GM21381 (cell line): ENCODE results near the gene LRRC75B.
"Not testable (repeated sequence)": the region's sequence is repeated elsewhere in the genome, so short reads cannot be mapped to it uniquely, and the experiment has no call there.

Source experiments
- ATAC-seq: cut with Tn5 transposase; IDR thresholded peaks from one replicate; pipeline ENCODE4 v1.9.1; 2021; ENCODE audit warnings: mild to moderate bottlenecking, moderate library complexity; ENCODE audit not compliant: unreplicated experiment

The LRRC75B gene

GRCh38 chr22:24602847-24603769 lies 10.2 kb upstream of the LRRC75B start, which contains the start of gene GGT1:
GGT1 (plus strand) TSS chr22:24603193; CDS start chr22:24611082, 7,889 bp downstream.
- not testable (repeated sequence) for ATAC-seq

DNA sequence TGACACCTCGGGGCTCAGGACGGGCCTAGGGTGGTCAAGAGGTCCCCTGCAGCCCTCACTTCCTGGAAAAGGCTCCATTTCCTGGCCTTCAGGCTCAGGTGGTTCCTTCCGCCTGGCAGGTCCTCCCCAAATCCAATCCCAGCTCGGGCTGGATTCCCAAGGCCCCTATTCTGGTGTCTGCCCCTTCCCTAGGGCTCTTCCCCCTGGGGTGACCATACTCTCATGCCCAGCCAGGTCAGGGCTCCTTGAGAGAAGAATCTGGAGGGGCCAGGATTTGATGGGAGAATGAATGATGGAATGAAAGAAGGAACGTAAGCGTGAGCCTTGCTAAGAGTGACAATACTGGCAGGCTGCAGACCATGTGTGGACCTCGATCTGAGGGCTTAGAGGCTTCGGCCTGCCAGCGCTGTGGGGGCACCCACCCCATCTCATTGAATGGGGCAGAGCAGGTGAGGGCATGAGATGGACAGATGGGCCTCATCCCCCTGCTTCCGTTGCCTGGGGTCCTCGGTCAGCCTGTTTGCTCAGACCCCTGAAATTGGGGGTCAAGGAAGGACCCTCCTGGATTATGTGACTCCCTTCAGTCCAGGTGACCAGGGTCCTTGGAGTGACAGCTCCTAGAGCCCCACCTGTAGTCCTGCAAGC lies 9.4 kb upstream of the LRRC75B start:
- ATAC-seq, result not testable (repeated sequence)

GRCh38 chr22:24601217-24602104 lies 8.6 kb upstream of the LRRC75B start:
- ATAC-seq, result no peak

DNA sequence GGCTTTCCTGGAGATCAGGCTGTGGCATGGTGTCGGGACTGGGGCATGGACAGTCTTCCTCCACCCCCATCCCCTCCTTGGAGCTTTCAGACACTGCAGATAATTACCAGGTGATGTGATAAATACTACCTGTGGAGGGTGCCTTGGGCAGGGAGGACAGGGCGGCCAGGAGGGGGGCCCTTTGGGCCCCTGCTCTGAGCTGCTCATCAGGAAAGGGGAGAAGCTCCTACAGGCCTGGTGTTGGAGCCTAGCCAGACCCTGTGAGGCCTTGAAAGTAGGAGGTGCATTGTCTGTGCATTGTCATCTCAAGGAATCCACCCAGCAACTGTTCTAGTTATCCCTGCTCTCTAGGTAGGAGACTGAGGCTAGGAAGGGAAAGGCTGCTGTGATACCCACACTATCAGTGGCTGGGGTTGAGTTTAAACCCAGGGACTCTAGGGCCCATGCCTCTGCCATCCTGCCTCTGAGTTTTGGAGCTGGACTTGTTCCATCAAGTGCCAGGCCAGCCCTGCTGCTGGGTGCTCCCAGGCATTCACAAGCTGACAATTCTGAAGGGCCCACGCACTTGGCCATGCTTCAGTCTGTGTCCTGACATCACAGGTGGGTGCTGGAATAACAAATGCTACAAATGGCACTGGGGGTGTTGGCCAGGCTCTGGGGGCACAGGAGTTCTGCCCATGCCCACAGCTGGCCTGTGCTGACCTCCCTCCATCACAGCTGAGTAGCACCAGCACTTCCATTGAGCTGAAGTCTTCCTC lies 7.3 kb upstream of the LRRC75B start:
- ATAC-seq, result not testable (repeated sequence)

DNA sequence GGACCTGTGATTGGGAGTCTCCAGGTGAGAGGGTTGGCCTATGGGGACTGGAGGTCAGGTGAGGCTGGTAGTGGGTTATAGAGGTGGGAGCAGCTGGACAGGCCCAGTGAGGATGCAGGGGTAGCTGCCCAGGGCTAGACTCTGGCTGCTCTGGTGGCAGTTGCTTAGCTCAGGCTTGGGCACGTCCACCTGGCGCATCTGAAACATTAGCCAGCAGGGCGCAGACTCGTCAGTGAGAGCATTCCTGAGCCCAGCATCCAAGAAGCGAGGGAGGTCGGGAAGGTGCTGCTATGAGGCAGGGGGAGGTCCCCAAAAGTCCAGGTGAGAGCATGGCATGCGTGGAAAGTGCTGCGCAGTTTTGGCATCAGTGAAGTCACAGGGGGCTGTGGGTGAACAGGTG lies 6.6 kb upstream of the LRRC75B start:
- no peak for ATAC-seq

- not testable (repeated sequence) for ATAC-seq
Measured at GRCh38 chr22:24597076-24597475, 4.2 kb upstream of the LRRC75B start.

DNA sequence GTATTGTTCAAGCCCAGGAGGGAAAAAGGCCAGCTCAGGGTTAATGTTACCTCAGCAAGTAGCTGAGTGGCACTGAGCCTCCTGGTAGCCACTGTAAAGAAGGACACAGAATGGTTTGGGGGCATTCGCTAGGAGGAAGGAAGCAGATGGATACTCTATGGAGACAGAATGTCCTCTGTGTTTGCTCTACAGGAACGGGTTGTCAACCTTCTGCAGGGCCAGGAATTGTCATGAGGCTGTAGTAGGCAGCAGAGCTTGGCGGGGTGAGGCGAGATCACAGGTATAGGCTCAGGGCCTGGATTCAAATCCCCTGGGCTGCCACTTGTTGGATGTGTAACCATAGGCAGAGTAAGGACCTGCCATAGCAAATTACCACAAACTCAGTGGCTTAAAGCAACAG lies 3.0 kb upstream of the LRRC75B start:
- no peak for ATAC-seq

DNA sequence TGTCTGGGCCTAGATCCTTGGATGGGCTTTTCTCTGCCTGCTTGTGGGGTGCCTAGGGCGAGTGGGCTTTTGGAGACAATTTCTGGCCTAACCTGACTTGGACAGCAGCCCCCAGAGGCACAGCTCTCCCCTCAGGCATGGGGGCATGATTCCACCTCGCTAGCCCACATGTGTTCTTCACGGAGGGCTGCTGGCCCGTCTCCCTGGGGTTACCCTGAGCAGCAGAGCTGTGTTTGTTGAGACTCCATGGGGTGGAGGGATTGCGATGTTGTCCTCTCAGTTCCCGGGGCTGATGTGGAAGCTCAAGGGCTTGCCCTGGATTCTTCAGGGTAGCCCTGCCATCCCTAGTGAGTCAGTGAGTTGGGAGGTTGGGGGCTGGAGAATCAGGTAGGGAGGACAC lies 2.4 kb upstream of the LRRC75B start:
- ATAC-seq, result no peak

GRCh38 chr22:24594569-24595120 lies 1.8 kb upstream of the LRRC75B start:
- no peak for ATAC-seq

- no peak for ATAC-seq
Measured at GRCh38 chr22:24593836-24594568, 1.1 kb upstream of the LRRC75B start.

GRCh38 chr22:24593559-24593835 lies 624 bp upstream of the LRRC75B start:
- ATAC-seq, result not testable (repeated sequence)

DNA sequence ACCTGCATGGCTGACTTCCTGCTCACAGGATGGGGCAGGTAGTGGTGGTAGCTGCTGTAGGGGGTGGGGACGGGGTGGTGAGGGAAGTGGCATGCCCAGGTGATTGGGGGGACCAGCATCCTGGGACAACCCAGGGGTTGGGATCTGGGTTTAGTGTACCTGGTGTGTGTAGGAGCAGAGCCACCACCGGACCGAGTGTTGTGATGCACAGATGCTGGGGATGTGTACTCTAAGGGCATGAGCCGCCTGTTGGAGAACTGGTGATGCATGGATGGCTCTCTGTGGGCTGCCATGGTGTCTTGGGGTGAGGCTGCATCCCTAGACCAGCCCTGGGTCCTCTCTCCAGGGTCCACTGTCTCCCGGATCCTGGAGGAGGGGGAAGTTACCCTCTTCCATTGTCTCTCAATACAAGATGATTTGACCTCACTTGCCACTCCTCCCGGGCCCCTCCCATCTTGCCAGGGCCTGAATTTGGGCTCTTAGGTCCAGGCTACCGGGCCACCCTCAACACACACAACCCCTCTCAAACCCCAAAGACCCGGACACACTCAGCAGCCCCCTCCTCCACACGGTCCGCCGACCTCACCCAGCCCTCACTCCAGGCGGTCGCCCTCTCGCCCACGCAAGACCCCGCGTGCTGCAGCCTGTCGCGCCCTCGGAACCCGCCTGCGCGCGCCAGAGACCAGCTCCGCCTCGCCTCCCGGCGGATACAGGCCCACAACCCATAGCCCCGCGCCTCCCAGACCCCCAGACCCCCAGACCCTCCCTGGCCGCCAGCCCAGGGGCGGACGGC lies 619 bp downstream of the LRRC75B start:
- ATAC-seq, result no peak

DNA sequence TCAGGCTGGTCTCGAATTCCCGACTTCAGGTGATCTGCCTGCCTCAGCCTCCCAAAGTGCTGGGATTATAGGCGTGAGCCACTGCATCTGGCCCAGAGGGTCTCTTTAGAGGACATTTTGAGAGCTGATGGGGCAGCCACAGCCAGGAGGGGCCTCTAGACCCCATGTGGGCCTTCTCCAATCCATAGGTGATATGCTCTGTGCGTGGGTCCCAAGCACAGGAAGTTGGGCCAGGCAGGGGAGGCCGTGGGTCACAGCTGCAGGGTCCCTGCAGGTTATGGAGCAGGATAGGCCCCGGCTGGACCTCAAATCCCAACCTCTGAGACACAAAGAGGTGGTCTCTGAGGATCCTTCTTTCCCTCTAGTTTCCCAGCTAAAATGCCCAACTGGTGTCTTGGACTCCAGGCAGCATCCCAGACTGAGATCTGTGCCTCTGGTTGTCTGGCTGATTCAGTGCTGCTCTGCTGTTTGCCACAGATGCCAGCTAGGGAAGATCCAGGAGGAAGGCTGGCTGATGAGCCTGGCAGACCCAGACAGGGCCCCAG lies 1.5 kb downstream of the LRRC75B start:
- ATAC-seq, result no peak

- ATAC-seq, result no peak
Measured at GRCh38 chr22:24590596-24591173, 2.2 kb downstream of the LRRC75B start.

DNA sequence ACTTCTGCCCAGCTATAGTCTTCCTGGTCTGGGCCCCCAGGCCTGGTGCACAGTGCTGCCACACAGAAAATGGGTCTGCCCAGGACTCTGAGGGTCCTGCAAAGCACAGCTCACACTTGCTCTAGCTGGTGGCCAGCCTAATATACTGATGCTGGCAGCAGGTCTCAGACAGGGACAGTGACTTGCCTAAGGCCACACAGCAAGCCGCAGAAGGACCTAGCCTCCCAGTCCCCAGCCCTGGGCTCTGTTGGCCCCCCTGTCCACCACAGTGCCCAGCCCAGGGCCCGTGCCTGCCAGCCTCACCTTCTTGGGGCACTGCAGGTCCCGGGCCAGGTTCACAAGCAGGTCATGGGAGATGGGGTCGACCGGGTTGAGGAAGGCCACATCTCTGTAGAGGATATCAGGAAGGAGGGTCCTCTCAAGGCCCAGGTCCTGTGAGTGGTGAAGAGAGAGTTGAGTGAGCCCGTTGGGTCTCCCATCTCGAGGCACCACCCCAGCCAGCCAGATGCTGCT lies 3.3 kb downstream of the LRRC75B start:
- no peak for ATAC-seq

GRCh38 chr22:24588757-24589481 lies 4.0 kb downstream of the LRRC75B start:
- ATAC-seq, result no peak

DNA sequence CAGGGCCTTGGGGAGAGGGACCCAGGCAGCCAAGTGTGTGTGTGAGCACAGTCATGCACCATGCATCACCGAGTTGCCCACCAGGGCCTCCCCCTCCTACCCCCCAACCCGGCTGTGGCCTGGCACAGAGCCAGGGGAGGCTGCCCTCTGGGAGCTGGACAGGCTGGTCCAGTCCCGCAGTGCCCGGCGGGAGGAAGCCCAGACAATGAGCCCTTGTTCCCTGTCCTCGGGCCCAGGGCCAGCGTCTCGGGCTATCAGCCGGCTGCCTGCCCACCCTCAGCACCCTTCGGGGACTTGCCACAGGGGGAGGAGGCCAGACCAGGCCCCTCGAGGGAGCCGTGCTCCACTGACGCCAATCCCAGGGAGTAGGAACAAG lies 4.5 kb downstream of the LRRC75B start:
- ATAC-seq, result no peak
